CD14-positive monocyte (primary cell): Measurements from ENCODE around the gene LONRF2. TPM values are rescaled to one million over a fixed set of nuclear protein-coding genes. Genes with fewer than 3 reads are reported as not detected.

Source experiments
- DNase-seq, 3 donors: peaks; one replicate each; pipeline ENCODE4 v3.0.0-alpha.2; 2011 to 2022
- H2AFZ ChIP-seq: 2 replicates; pipeline ENCODE4 v1.6.0; 2012; ENCODE audit warnings: mild to moderate bottlenecking, low read depth, low read length, inconsistent platforms; ENCODE audit not compliant: insufficient read depth, poor library complexity, severe bottlenecking
- H3K27ac ChIP-seq, 2 donors: 1 replicate in 1 of 2; 2 replicates in 1 of 2; pipeline ENCODE4 v1.5.1; 2012 to 2013; ENCODE audit warnings: low read length in 2 of 2, control low read depth in 1 of 2, inconsistent platforms in 1 of 2, low read depth in 1 of 2, mild to moderate bottlenecking in 1 of 2
- H3K27me3 ChIP-seq, 2 donors: one replicate each; pipeline versions ENCODE4 v1.6.0 to v1.6.1; 2011 to 2013; ENCODE audit warnings: low read length in 2 of 2; ENCODE audit not compliant: control insufficient read depth in 2 of 2, insufficient read depth in 2 of 2
- H3K36me3 ChIP-seq, 2 donors: replicated peaks in 1 of 2; 1 replicate in 1 of 2; 2 replicates in 1 of 2; pipeline versions ENCODE4 v1.5.1 to v1.6.1; 2012 to 2013; ENCODE audit warnings: low read length in 2 of 2, control low read depth in 1 of 2, inconsistent platforms in 1 of 2, mild to moderate bottlenecking in 1 of 2; ENCODE audit not compliant: insufficient read depth in 2 of 2, control insufficient read depth in 1 of 2
- H3K4me1 ChIP-seq, 2 donors: 1 replicate in 1 of 2; 2 replicates in 1 of 2; pipeline versions ENCODE4 v1.5.1 to v1.6.1; 2012 to 2013; ENCODE audit warnings: low read length in 2 of 2, control low read depth in 1 of 2, inconsistent platforms in 1 of 2, mild to moderate bottlenecking in 1 of 2, moderate library complexity in 1 of 2; ENCODE audit not compliant: insufficient read depth in 2 of 2, control insufficient read depth in 1 of 2
- H3K4me2 ChIP-seq: replicated peaks from 2 replicates; pipeline ENCODE3; 2012; ENCODE audit warnings: low read length, moderate library complexity, mild to moderate bottlenecking; ENCODE audit not compliant: poor library complexity, severe bottlenecking; ENCODE audit errors: extremely low read depth
- H3K4me3 ChIP-seq, 3 experiments: fragments of 200-600 bp in 1 of 3; sonication (generic) in 1 of 3; replicated peaks in 1 of 3; 1 replicate in 2 of 3; 2 replicates in 1 of 3; pipeline ENCODE4 v1.5.1; 2011 to 2013; ENCODE audit warnings: low read length in 3 of 3, mild to moderate bottlenecking in 3 of 3, control low read depth in 2 of 3, low read depth in 2 of 3, inconsistent platforms in 1 of 3, moderate library complexity in 1 of 3
- H3K79me2 ChIP-seq: 2 replicates; pipeline ENCODE4 v1.6.0; 2012; ENCODE audit warnings: mild to moderate bottlenecking, control low read depth, inconsistent platforms, low read length, moderate library complexity; ENCODE audit not compliant: insufficient read depth
- H3K9ac ChIP-seq: 2 replicates; pipeline ENCODE4 v1.6.0; 2017; ENCODE audit warnings: low read length, mild to moderate bottlenecking; ENCODE audit not compliant: insufficient read depth, poor library complexity, severe bottlenecking
- H3K9me3 ChIP-seq, 2 donors: replicated peaks in 1 of 2; 1 replicate in 1 of 2; 2 replicates in 1 of 2; pipeline versions ENCODE4 v1.5.1 to v1.6.1; 2012 to 2013; ENCODE audit warnings: low read length in 2 of 2, control low read depth in 1 of 2; ENCODE audit not compliant: control insufficient read depth in 1 of 2, insufficient read depth in 1 of 2
- H4K20me1 ChIP-seq: 2 replicates; pipeline ENCODE4 v1.6.0; 2012; ENCODE audit warnings: mild to moderate bottlenecking, low read length, control low read depth, moderate library complexity; ENCODE audit not compliant: insufficient read depth
- H3K27ac Mint-ChIP-seq, 7 donors: one replicate each; pipeline ENCODE4 v1.8.0; 2020; ENCODE audit warnings: mild to moderate bottlenecking in 7 of 7, mixed read lengths in 7 of 7, moderate library complexity in 6 of 7, inconsistent platforms in 2 of 7
- H3K27me3 Mint-ChIP-seq, 3 donors: one replicate each; pipeline ENCODE4 v1.8.0; 2021 to 2022; ENCODE audit warnings: low read depth in 3 of 3, mild to moderate bottlenecking in 3 of 3, mixed read lengths in 3 of 3, moderate library complexity in 3 of 3, inconsistent platforms in 1 of 3
- H3K36me3 Mint-ChIP-seq, 2 donors: one replicate each; pipeline ENCODE4 v1.8.0; 2020; ENCODE audit warnings: mixed read lengths in 2 of 2, inconsistent platforms in 1 of 2, mild to moderate bottlenecking in 1 of 2
- H3K4me1 Mint-ChIP-seq: one replicate; pipeline ENCODE4 v1.8.0; 2020; ENCODE audit warnings: mild to moderate bottlenecking, mixed read lengths
- H3K4me3 Mint-ChIP-seq, 2 donors: one replicate each; pipeline ENCODE4 v1.8.0; 2020; ENCODE audit warnings: mild to moderate bottlenecking in 2 of 2, mixed read lengths in 2 of 2, moderate library complexity in 1 of 2
- H3K9me3 Mint-ChIP-seq, 7 donors: one replicate each; pipeline ENCODE4 v1.8.0; 2020 to 2022; ENCODE audit warnings: mixed read lengths in 7 of 7, mild to moderate bottlenecking in 6 of 7, moderate library complexity in 6 of 7, inconsistent platforms in 2 of 7
- CTCF ChIP-seq: fragments of 200-600 bp; IDR thresholded peaks from one replicate; pipeline ENCODE4 v1.8.0; 2022; ENCODE audit warnings: antibody characterized with exemption, mild to moderate bottlenecking
- WGBS: methylation state at CpG from one replicate; pipeline ENCODE4 v1.1.5; 2013; ENCODE audit warnings: missing lambda C conversion rate; ENCODE audit not compliant: insufficient coverage; 5-methylcytosine and 5-hydroxymethylcytosine counted together
- intact Hi-C, 2 donors: fragments of 100-400 bp; cut with micrococcal nuclease; formaldehyde crosslinking; loops; one replicate each; pipeline versions ENCODE4 v1.15.0 to v1.15.1; 2023
- polyA plus RNA-seq, 3 donors: library from polyadenylated mRNA; depleted of rRNA in 1 of 3; unstranded in 2 of 3; stranded (reverse) in 1 of 3; fragments of 300-500 nt in 2 of 3; fragments of >200 nt in 1 of 3; fragmentation: Illumina TruSeq in 2 of 3; gene quantifications; 1 replicate in 2 of 3; 2 replicates in 1 of 3; pipeline ENCODE4 v1.2.3, GENCODE V29; 2012 to 2021

The LONRF2 gene
- polyA plus RNA-seq, 3 donors: not detected

DNA sequence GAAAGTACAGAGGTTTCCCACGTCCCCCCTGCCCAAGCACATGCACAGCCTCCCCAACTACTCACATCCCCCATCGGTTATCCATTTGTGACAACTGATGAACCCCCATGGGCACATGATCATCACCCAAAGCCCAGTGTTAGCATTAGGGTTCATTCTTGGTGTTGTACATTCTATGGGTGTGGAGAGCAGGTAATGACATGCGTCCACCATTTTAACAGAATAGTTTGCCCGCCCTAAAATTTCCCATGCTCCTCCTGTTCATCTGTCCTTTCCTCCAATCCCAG is 74.3 kb downstream of the LONRF2 start:
- DNase-seq: no peak
- H3K36me3 ChIP-seq: no peaks in the 10 kb centered on the region
- no peak overlapping the region for H3K27ac ChIP-seq
- WGBS: 100% methylated on average over 1 of the region's 4 CpGs
- Mint-ChIP-seq H3K27me3 (peaks cover 0 to 3% (median 0%) of the 10 kb centered on the region in 3 donors), H3K4me1 (peaks cover 29% of the 10 kb centered on the region), H3K27ac (no peak overlapping the region), H3K36me3 (no peaks in the 10 kb centered on the region), H3K9me3 (peaks cover 0 to 2% (median 0%) of the 10 kb centered on the region in 7 donors), H3K4me3 (no peak overlapping the region)
- no peaks in the 10 kb centered on the region for H3K9me3 ChIP-seq
- H3K4me1 ChIP-seq: peaks cover 26 to 33% of the 10 kb centered on the region in 2 donors
- H4K20me1 ChIP-seq: no peaks in the 10 kb centered on the region
- no peak overlapping the region for H3K4me2 ChIP-seq
- no peaks in the 10 kb centered on the region for H3K27me3 ChIP-seq
- intact Hi-C loops: loop anchor here (5.0 kb wide), 3 partner anchors 71 to 691 kb away; no protein-coding TSS in a partner anchor
- no peaks in the 10 kb centered on the region for H3K79me2 ChIP-seq
- H2AFZ ChIP-seq: no peak overlapping the region
- H3K9ac ChIP-seq: no peak overlapping the region
- H3K4me3 ChIP-seq: no peak overlapping the region
- TF ChIP-seq CTCF: no peak

- intact Hi-C loops: loop anchor here (5.0 kb wide), 3 partner anchors 70 to 690 kb away; no protein-coding TSS in a partner anchor
- H3K4me2 ChIP-seq: no peak overlapping the region
- no peaks in the 10 kb centered on the region for H3K79me2 ChIP-seq
- no peak overlapping the region for H3K4me3 Mint-ChIP-seq
- H3K36me3 Mint-ChIP-seq: no peaks in the 10 kb centered on the region
- H3K27me3 ChIP-seq: no peaks in the 10 kb centered on the region
- peaks cover 0 to 2% (median 0%) of the 10 kb centered on the region in 7 donors for H3K9me3 Mint-ChIP-seq
- H3K4me1 ChIP-seq: peaks cover 31 to 38% of the 10 kb centered on the region in 2 donors
- H2AFZ ChIP-seq: no peak overlapping the region
- no peak overlapping the region for H3K27ac ChIP-seq
- peaks cover 35% of the 10 kb centered on the region for H3K4me1 Mint-ChIP-seq
- no peak for TF ChIP-seq CTCF
- no peaks in the 10 kb centered on the region for H4K20me1 ChIP-seq
- H3K4me3 ChIP-seq: no peak overlapping the region
- H3K27me3 Mint-ChIP-seq: peaks cover 0 to 3% (median 0%) of the 10 kb centered on the region in 3 donors
- no peak overlapping the region for H3K9ac ChIP-seq
- H3K9me3 ChIP-seq: no peaks in the 10 kb centered on the region
- WGBS: 50% methylated on average over 7 of the region's 14 CpGs
- no peak for DNase-seq
- H3K27ac Mint-ChIP-seq: no peak overlapping the region
- no peaks in the 10 kb centered on the region for H3K36me3 ChIP-seq
Measured at GRCh38 chr2:100247256-100248043, 74.9 kb downstream of the LONRF2 start.
